Measurements from ENCODE around the gene SMCR8.

Gene SMCR8

GRCh38 chr17:18314731-18315561 lies at the start of gene SMCR8, which contains the start of gene TOP3A:
TSS of gene SMCR8 (plus strand) at chr17:18315293. CDS start at chr17:18315790, 497 bp downstream.
TSS of gene TOP3A (minus strand) at chr17:18314994. CDS start at chr17:18314778, 216 bp downstream.
- TF ChIP-seq CTCF (IDR thresholded peaks at IDR 0.05; ENCODE audit: low read depth, low read length) = no peak
- H3K27me3 ChIP-seq (ENCODE audit: insufficient read depth, low read depth, severe bottlenecking) = no peaks in the 10 kb centered on the region
- peaks cover 68% of the 10 kb centered on the region for H3K36me3 ChIP-seq
- peak within 1 kb of the TSS; percentile 91 for H3K4me3 ChIP-seq (ENCODE audit: low read depth, low read length)
- H3K27ac ChIP-seq = peak within 1 kb of the TSS; percentile 90
- DNase-seq = peak; percentile 97
- H3K9me3 ChIP-seq (ENCODE audit: severe bottlenecking) = no peaks in the 10 kb centered on the region

- Histone ChIP-seq H3K9me3 (ENCODE audit: severe bottlenecking) (no peaks in the 10 kb centered on the region), H3K36me3 (peaks cover 47% of the 10 kb centered on the region), H3K27ac (no peak overlapping the region), H3K27me3 (ENCODE audit: insufficient read depth, low read depth, severe bottlenecking) (no peaks in the 10 kb centered on the region), H3K4me3 (ENCODE audit: low read depth, low read length) (no peak overlapping the region)
- TF ChIP-seq CTCF (IDR thresholded peaks at IDR 0.05; ENCODE audit: low read depth, low read length) = no peak
- no peak for DNase-seq
Measured at GRCh38 chr17:18267366-18267765, 47.7 kb upstream of the SMCR8 start.

- Histone ChIP-seq H3K27me3 (ENCODE audit: insufficient read depth, low read depth, severe bottlenecking) (no peaks in the 10 kb centered on the region), H3K36me3 (peaks cover 54% of the 10 kb centered on the region), H3K9me3 (ENCODE audit: severe bottlenecking) (no peaks in the 10 kb centered on the region), H3K27ac (no peak overlapping the region), H3K4me3 (ENCODE audit: low read depth, low read length) (no peak overlapping the region)
- no peak for TF ChIP-seq CTCF (IDR thresholded peaks at IDR 0.05; ENCODE audit: low read depth, low read length)
- DNase-seq = no peak
Measured at GRCh38 chr17:18267927-18268711, 47.0 kb upstream of the SMCR8 start.

- TF ChIP-seq CTCF (IDR thresholded peaks at IDR 0.05; ENCODE audit: low read depth, low read length) = no peak
- no peak for DNase-seq
- no peak overlapping the region for H3K27ac ChIP-seq
- no peaks in the 10 kb centered on the region for H3K9me3 ChIP-seq (ENCODE audit: severe bottlenecking)
- H3K36me3 ChIP-seq = peaks cover 55% of the 10 kb centered on the region
- H3K4me3 ChIP-seq (ENCODE audit: low read depth, low read length) = no peak overlapping the region
- no peaks in the 10 kb centered on the region for H3K27me3 ChIP-seq (ENCODE audit: insufficient read depth, low read depth, severe bottlenecking)
Measured at GRCh38 chr17:18270046-18270931, 44.8 kb upstream of the SMCR8 start.

- no peak overlapping the region for H3K4me3 ChIP-seq (ENCODE audit: low read depth, low read length)
- TF ChIP-seq CTCF (IDR thresholded peaks at IDR 0.05; ENCODE audit: low read depth, low read length) = no peak
- no peak for DNase-seq
- H3K36me3 ChIP-seq = peaks cover 89% of the 10 kb centered on the region
- no peaks in the 10 kb centered on the region for H3K9me3 ChIP-seq (ENCODE audit: severe bottlenecking)
- no peaks in the 10 kb centered on the region for H3K27me3 ChIP-seq (ENCODE audit: insufficient read depth, low read depth, severe bottlenecking)
- H3K27ac ChIP-seq = no peak overlapping the region
Measured at GRCh38 chr17:18277076-18277475, 38.0 kb upstream of the SMCR8 start.
